Loucy (cell line): ENCODE measurements around the gene TOR4A.

Experiments used
- H2AFZ ChIP-seq: fragments of 200-600 bp; sonication (generic); 2 replicates; pipeline ENCODE4 v1.6.0; 2016; ENCODE audit warnings: antibody characterized with exemption, mild to moderate bottlenecking, low read length, moderate library complexity
- H3F3A ChIP-seq: fragments of 200-600 bp; 2 replicates; pipeline ENCODE4 v1.6.0; 2016; ENCODE audit warnings: antibody characterized with exemption, low read depth, mild to moderate bottlenecking
- H3K27me3 ChIP-seq: fragments of 200-600 bp; sonication (generic); 2 replicates; pipeline ENCODE4 v1.6.1; 2014; ENCODE audit warnings: low read length, mild to moderate bottlenecking; ENCODE audit not compliant: insufficient read depth, poor library complexity, severe bottlenecking
- H3K36me3 ChIP-seq: fragments of 200-600 bp; sonication (generic); 2 replicates; pipeline ENCODE4 v1.6.1; 2016; ENCODE audit warnings: low read length; ENCODE audit not compliant: insufficient read depth
- H3K4me1 ChIP-seq: fragments of 200-600 bp; sonication (generic); 2 replicates; pipeline ENCODE4 v1.5.1; 2014; ENCODE audit warnings: low read length, mild to moderate bottlenecking; ENCODE audit not compliant: insufficient read depth, poor library complexity, severe bottlenecking
- H3K4me2 ChIP-seq: fragments of 200-600 bp; sonication (generic); 2 replicates; pipeline ENCODE4 v1.6.0; 2014; ENCODE audit warnings: antibody characterized with exemption, low read length, low read depth, mild to moderate bottlenecking; ENCODE audit not compliant: poor library complexity, severe bottlenecking
- H3K4me3 ChIP-seq: fragments of 200-600 bp; sonication (generic); 2 replicates; pipeline ENCODE4 v1.5.1; 2014; ENCODE audit warnings: low read length, mild to moderate bottlenecking, mixed read lengths; ENCODE audit not compliant: poor library complexity, severe bottlenecking
- H3K79me2 ChIP-seq: fragments of 200-600 bp; sonication (generic); 2 replicates; pipeline ENCODE4 v1.6.1; 2014; ENCODE audit warnings: low read length; ENCODE audit not compliant: insufficient read depth
- H3K9ac ChIP-seq: fragments of 200-600 bp; sonication (generic); 2 replicates; pipeline ENCODE4 v1.6.0; 2014; ENCODE audit warnings: mild to moderate bottlenecking, low read depth, low read length, moderate library complexity; ENCODE audit not compliant: poor library complexity, severe bottlenecking
- H3K9me2 ChIP-seq: fragments of 200-600 bp; sonication (generic); replicated peaks from 2 replicates; pipeline ENCODE4 v1.6.1; 2016; ENCODE audit warnings: low read depth, low read length, mixed read lengths
- H3K9me3 ChIP-seq: fragments of 200-600 bp; sonication (generic); 2 replicates; pipeline ENCODE4 v1.6.1; 2014; ENCODE audit warnings: mild to moderate bottlenecking, antibody characterized with exemption, low read length, low read depth; ENCODE audit not compliant: insufficient read depth
- H4K20me1 ChIP-seq: fragments of 200-600 bp; sonication (generic); 2 replicates; pipeline ENCODE4 v1.6.0; 2014; ENCODE audit warnings: antibody characterized with exemption, low read length, mild to moderate bottlenecking; ENCODE audit not compliant: insufficient read depth, poor library complexity, severe bottlenecking
- CTCF ChIP-seq: fragments of 200-600 bp; sonication (generic); conservative IDR thresholded peaks from 2 replicates; pipeline ENCODE4 v1.5.1; 2014; ENCODE audit warnings: mild to moderate bottlenecking, antibody characterized with exemption, low read length
- EZH2phosphoT487 ChIP-seq: fragments of 200-600 bp; IDR thresholded peaks from 2 replicates; pipeline ENCODE4 v1.6.1; 2018; ENCODE audit warnings: antibody characterized with exemption, mild to moderate bottlenecking, moderate library complexity, borderline replicate concordance

Gene TOR4A

GRCh38 chr9:137299938-137300337 is 22.4 kb downstream of the TOR4A start:
- H4K20me1 ChIP-seq: no peaks in the 10 kb centered on the region
- no peaks in the 10 kb centered on the region for H3K9me3 ChIP-seq
- no peak overlapping the region for H3K9ac ChIP-seq
- no peak for TF ChIP-seq CTCF
- no peaks in the 10 kb centered on the region for H3K27me3 ChIP-seq
- no peak overlapping the region for H3K4me3 ChIP-seq
- H3K9me2 ChIP-seq: no peaks in the 10 kb centered on the region
- H3K4me2 ChIP-seq: no peak overlapping the region
- H3K36me3 ChIP-seq: no peaks in the 10 kb centered on the region
- no peak overlapping the region for H2AFZ ChIP-seq
- H3F3A ChIP-seq: no peaks in the 10 kb centered on the region
- H3K4me1 ChIP-seq: no peaks in the 10 kb centered on the region
- H3K79me2 ChIP-seq: no peaks in the 10 kb centered on the region

GRCh38 chr9:137300567-137301080 is 23.1 kb downstream of the TOR4A start:
- Histone ChIP-seq H3K27me3 (no peaks in the 10 kb centered on the region), H3K4me1 (no peaks in the 10 kb centered on the region)

GRCh38 chr9:137301081-137301947 is 23.8 kb downstream of the TOR4A start:
- H3K4me3 ChIP-seq: no peak overlapping the region
- no peak for TF ChIP-seq EZH2phosphoT487
- TF ChIP-seq CTCF: no peak
- no peak overlapping the region for H3K9ac ChIP-seq
- no peaks in the 10 kb centered on the region for H3K9me2 ChIP-seq
- H3K36me3 ChIP-seq: no peaks in the 10 kb centered on the region
- H3K79me2 ChIP-seq: no peaks in the 10 kb centered on the region
- no peak overlapping the region for H3K4me2 ChIP-seq
- no peaks in the 10 kb centered on the region for H3F3A ChIP-seq
- no peaks in the 10 kb centered on the region for H3K4me1 ChIP-seq
- no peaks in the 10 kb centered on the region for H4K20me1 ChIP-seq
- H3K27me3 ChIP-seq: no peaks in the 10 kb centered on the region
- no peak overlapping the region for H2AFZ ChIP-seq
- H3K9me3 ChIP-seq: no peaks in the 10 kb centered on the region

More at GRCh38 chr9:137300567-137301080, 23.1 kb downstream of the TOR4A start:
- Histone ChIP-seq H3K4me3 (no peak overlapping the region), H3K36me3 (no peaks in the 10 kb centered on the region), H3K9me2 (no peaks in the 10 kb centered on the region), H3K4me2 (no peak overlapping the region), H3F3A (no peaks in the 10 kb centered on the region), H2AFZ (no peak overlapping the region), H3K9me3 (no peaks in the 10 kb centered on the region), H3K9ac (no peak overlapping the region), H4K20me1 (no peaks in the 10 kb centered on the region), H3K79me2 (no peaks in the 10 kb centered on the region)
- no peak for TF ChIP-seq EZH2phosphoT487
- no peak for TF ChIP-seq CTCF
